SH-SY5Y (cell line): ENCODE measurements around the gene UBE2N.

Experiments used
- GATA2 ChIP-seq: IDR thresholded peaks from 2 replicates; pipeline ENCODE4 v1.6.1; 2011; ENCODE audit warnings: mild to moderate bottlenecking, low read depth, low read length
- GATA3 ChIP-seq: IDR thresholded peaks from 2 replicates; pipeline ENCODE4 v1.6.1; 2011; ENCODE audit warnings: low read depth, mild to moderate bottlenecking, low read length, moderate library complexity

DNA sequence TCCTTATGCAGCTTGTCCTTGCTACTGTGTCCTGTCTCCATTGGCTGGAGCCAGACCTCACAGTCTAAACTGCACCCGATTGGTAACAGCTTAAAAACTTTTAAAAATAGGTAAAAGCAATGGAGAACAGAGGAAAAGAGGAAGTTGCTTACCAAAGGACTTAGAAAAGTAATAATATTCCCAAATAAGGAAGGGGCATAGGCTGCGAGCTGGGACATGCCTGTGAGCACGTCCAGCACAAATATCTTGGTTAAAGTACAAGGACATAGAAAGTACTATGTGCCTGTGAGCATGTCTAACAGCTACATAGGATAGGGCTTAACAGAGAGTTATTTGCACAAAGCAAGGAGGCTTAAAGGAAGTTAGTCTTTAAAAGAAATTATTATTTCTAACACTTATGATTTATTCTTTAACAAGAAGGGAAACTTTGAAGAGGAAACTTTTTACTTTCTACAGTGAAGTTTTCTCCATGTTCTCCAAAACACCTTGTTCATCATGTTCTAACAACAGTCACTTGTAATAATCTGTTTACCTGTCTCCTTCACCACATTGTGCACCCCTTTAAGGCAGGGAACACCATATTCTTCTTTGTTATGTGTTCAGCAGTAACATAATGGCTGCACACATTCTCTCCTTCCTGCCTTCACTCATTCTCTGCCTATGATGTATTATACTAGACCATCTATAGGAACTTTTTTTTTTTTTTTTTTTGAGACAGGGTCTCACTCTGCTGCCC, 9.8 kb upstream of the UBE2N start:
- TF ChIP-seq GATA2 (no peak), GATA3 (no peak)
